ENCODE data around the gene UQCRC1.

DNA sequence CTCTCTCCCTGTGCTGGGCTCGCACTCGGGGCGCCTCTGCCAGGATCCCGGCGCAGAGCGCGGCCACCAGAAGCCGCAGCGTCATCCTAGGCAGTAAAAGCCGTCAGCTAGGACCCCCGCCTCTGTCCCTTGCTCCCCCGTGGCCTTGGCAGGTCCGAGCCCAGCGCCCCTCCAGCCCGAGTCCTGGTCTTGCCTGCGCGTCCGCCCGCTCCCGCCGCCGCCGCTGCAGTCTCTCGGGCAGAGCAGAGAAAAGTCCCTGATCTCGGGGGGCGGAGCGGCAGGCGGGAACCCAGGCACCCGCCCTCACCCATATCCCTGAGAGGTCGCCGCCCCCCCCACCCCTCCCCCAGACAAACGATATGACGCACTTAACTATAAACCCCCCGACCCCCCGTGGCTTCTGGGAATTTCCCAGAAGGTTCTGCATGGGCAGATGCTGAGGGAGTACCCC lies 14.3 kb downstream of the UQCRC1 start, which contains the start of gene COL7A1:
- TF ChIP-seq RFX5 (IDR thresholded peaks at IDR 0.05) (no peak), CHD2 (IDR thresholded peaks at IDR 0.05; ENCODE audit: low read length, partially characterized antibody) (no peak), CEBPB (IDR thresholded peaks at IDR 0.05) (no peak)
- TF ChIP-seq, protein P1, sequence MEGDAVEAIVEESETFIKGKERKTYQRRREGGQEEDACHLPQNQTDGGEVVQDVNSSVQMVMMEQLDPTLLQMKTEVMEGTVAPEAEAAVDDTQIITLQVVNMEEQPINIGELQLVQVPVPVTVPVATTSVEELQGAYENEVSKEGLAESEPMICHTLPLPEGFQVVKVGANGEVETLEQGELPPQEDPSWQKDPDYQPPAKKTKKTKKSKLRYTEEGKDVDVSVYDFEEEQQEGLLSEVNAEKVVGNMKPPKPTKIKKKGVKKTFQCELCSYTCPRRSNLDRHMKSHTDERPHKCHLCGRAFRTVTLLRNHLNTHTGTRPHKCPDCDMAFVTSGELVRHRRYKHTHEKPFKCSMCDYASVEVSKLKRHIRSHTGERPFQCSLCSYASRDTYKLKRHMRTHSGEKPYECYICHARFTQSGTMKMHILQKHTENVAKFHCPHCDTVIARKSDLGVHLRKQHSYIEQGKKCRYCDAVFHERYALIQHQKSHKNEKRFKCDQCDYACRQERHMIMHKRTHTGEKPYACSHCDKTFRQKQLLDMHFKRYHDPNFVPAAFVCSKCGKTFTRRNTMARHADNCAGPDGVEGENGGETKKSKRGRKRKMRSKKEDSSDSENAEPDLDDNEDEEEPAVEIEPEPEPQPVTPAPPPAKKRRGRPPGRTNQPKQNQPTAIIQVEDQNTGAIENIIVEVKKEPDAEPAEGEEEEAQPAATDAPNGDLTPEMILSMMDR (IDR thresholded peaks at IDR 0.05) = no peak
- TF ChIP-seq, protein P2, sequence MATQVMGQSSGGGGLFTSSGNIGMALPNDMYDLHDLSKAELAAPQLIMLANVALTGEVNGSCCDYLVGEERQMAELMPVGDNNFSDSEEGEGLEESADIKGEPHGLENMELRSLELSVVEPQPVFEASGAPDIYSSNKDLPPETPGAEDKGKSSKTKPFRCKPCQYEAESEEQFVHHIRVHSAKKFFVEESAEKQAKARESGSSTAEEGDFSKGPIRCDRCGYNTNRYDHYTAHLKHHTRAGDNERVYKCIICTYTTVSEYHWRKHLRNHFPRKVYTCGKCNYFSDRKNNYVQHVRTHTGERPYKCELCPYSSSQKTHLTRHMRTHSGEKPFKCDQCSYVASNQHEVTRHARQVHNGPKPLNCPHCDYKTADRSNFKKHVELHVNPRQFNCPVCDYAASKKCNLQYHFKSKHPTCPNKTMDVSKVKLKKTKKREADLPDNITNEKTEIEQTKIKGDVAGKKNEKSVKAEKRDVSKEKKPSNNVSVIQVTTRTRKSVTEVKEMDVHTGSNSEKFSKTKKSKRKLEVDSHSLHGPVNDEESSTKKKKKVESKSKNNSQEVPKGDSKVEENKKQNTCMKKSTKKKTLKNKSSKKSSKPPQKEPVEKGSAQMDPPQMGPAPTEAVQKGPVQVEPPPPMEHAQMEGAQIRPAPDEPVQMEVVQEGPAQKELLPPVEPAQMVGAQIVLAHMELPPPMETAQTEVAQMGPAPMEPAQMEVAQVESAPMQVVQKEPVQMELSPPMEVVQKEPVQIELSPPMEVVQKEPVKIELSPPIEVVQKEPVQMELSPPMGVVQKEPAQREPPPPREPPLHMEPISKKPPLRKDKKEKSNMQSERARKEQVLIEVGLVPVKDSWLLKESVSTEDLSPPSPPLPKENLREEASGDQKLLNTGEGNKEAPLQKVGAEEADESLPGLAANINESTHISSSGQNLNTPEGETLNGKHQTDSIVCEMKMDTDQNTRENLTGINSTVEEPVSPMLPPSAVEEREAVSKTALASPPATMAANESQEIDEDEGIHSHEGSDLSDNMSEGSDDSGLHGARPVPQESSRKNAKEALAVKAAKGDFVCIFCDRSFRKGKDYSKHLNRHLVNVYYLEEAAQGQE (IDR thresholded peaks at IDR 0.05) = no peak

All from A549 (cell line).